NCI-H69 (cell line): Measurements from ENCODE around the gene SNX4.
A peak's percentile ranks its signal among the peaks of the same experiment; 100 is the strongest.
"Not testable (repeated sequence)": the region's sequence is repeated elsewhere in the genome, so short reads cannot be mapped to it uniquely, and the experiment has no call there.

ENCODE experiments used
- DNase-seq: peaks from one replicate; lab custom pipeline; 2025; lab: John Stamatoyannopoulos, UW

SNX4 gene

DNA sequence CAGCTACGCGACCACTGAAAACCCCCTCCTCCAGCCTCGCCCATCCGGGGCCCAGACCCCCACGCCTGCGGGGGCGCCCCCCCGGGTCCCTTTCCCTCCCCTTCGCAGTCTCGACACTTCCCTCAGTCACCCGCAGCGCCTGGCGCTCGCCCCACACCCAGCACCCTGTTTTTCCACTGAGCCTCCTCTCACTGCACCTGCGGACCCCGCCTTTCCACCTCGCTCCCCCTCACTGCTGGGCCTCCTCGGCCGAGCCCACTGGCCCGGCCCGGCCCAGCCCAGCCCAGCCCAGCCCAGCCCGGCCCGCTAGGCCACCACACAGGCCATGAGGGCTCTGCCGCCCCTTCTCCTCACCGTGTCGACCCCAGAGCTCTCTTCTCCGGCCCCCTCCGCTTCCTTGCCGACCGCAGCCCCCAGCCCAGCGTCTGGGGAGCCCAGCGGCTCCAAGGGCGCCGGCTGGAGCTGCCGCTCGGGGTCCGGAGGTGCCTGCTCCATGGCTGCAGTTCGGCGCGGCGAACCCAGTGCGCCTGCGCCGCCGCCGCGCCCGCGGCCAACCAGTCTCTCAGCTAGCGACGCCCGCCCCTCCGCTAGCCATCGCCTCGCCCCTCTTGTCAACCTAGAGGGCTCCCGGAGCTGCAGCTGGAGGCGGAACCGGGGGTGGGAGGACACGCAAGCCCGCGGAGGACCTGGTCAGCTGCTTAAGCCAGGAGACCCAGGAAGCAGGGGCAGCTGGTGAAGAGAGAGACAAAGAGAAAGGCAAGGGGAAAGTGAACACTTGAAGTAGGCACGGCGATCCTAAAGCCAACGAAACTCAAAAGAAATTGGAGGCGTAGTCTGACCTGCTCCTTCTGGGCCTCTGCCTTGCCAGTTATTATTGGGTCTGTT is at the start of gene SNX4:
SNX4 (minus strand) TSS at position 525 of the 885 bp plus-strand sequence; CDS start at position 495, 30 bp downstream.
- DNase-seq: peak; percentile 89

DNA sequence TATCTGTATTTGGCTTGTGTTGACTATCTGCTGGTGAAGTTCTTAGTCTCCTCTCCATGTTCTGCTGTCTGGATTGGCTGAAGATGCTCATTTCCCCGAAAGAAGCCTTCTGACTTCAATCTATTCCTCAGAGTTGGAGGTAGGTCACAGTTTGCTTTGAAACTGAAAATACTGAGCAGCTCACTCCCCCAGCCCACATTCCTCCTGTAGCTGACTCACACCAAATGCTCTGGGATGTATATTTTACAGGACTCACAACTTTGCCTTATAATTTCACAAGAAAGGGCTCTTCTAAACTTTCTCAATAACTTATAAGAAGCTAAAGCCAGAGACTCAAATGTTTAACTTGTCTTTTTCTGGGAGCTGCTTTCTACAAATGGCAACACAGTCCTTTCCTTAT is 36.3 kb upstream of the SNX4 start:
- no peak for DNase-seq

DNA sequence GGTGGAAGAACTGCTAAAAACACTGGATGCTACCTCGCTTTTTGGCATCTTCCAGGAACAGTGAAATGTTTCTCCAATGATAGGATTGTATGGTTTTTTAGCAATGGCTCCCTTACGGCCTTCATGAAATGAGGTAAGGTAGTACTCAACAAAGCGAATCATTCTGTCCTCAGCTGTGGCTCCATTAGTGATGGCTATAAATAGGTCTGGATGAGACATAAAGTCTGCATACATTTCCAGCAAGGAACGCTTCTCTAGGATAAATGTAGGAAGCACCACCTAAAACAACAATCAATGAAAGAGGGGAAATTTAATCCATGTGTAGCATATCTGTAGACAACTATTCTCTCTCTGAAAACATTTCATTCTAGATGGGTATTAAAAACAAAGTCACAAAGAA is 32.4 kb upstream of the SNX4 start:
- DNase-seq: no peak

DNA sequence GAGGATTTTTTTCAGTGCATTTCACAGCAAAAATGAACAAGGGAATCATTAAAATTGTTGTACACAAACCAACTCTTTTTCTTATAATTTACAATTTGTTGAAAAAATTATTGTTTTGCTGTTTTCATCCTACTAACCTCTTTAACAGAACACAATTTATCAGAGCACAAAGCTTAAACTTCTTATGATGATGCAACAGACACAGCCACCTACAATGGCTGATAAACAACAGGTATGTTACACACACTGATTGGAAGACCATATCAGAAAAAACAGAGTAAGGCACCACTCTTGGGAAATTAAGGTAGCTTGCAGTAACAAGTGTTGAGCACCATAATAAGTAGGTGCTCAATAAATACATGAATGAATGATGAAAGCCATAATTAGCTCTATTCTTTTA is 8.9 kb upstream of the SNX4 start:
- DNase-seq: no peak

GRCh38 chr3:125525153-125525552 is 5.2 kb upstream of the SNX4 start:
- DNase-seq: no peak

GRCh38 chr3:125520563-125520919 is 539 bp upstream of the SNX4 start:
- DNase-seq: not testable (repeated sequence)

GRCh38 chr3:125515421-125515820 is 4.6 kb downstream of the SNX4 start:
- no peak for DNase-seq

DNA sequence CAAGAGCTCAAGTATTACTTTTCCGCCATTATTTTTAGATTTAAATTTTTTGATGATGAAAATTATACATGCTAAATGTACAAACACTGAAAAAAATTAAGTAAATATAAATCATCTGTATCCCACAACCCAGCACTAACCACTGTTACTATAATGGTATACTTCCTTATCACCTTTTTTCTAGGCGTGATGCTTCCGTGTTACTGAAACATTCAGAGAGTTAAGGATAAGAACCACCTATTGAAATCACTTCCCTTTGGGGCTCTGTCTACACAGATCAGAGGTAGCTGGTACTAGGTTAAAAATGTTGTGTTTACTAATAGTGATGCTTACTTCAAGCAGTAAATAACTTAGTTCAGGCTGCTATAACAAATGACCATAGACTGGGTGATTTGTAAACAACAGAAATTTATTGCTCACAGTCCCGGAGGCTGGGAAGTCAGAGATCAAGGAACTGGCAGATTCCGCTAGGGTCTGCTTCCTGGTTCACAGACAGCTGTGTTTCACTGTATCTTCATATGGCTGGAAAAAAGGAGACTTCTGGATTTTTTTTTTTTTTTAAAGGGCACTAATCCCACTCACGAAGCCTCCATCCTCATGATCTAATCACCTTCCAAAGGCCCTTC is 6.4 kb downstream of the SNX4 start:
- no peak for DNase-seq

GRCh38 chr3:125512135-125512920 is 7.7 kb downstream of the SNX4 start:
- DNase-seq: peak; percentile 69

DNA sequence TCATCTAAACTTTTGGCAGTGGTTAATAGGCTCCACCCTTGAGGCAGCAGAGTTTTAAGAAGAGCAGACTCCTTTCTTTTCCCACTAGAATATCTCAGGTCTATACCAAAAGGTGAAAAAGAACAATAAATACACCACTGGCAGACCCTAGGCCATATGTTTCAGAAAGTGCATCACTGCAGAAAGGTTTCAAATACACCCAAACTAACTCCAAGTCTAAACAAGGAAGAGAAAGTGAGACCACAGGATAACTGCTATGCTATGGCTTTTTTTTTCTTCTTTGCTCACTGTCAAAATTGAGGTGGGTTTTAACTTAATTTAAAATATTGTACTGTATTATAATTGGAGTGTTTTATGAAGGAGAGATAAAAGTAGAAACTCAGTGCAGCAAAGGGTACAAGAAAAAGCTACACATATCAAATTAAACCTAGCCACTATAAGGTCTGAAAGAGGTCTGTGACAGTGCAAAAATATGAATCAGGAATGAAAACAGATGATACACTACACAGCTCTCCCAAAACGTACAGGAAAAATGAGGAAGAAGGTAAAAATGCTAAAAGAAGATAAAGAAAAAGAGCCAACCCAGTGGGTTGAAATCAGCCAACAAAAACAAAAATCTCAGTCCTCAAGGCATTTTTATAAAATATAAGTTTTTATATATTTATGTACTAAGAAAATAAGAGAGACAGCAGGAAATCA is 8.4 kb downstream of the SNX4 start:
- no peak for DNase-seq

- no peak for DNase-seq
These were observed 12.9 kb downstream of the SNX4 start for GRCh38 chr3:125507128-125507527.

GRCh38 chr3:125498630-125499029 is 21.4 kb downstream of the SNX4 start:
- DNase-seq: no peak

DNA sequence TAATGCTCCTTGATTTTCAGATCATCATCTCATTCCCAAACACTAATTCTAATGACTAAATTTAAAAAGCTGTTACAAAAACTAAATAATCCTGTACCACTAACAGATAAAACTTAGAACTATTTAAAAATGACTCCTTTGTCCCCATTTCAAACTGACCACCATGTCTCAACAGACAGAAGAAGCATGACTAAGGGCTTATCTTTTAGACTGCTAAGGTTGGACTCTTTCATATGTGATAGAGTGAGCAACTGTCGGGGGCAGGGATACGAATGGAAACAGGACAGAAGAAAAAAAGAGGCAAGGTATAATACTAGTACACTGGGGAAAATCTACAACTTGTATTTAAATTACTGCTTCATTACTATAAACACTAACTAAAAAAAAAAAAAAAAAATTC is 23.3 kb downstream of the SNX4 start:
- DNase-seq: no peak

DNA sequence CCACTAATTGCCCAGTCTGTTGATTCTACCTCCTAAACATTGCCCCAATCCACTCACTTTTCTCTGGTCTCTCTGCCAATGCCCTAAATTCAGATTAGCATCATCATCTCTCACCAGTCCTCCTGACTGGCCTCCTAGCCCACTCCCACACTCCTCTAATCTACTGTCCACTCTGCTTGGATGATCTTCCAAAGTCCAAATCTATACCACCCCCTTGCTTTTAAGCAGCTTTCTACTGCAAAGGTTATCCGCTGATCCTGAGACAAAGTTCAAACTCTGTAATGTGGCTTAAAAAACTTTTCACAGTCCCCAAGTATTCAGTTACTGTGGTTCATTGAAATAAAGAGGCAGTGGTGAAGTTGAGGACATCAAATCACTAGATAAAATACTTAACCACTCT is 37.6 kb downstream of the SNX4 start:
- no peak for DNase-seq

- DNase-seq: no peak
These were observed 38.2 kb downstream of the SNX4 start for GRCh38 chr3:125481786-125482185.

DNA sequence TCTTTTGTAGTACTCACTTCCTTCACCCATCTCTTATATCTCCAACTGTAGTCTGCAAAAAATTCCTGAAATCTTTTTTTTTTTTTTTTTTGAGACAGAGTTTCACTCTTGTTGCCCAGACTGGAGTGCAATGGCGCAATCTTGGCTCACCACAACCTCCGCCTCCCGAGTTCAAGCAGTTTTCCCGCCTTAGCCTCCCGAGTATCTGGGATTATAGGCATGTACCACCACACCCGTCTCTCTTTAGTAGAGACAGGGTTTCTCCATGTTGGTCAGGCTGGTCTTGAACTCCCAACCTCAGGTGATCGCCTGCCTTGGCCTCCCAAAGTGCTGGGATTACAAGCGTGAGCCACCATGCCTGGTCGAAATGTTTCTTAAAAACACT is 38.6 kb downstream of the SNX4 start:
- not testable (repeated sequence) for DNase-seq

GRCh38 chr3:125480656-125481374 is 39.2 kb downstream of the SNX4 start:
- DNase-seq: no peak

DNA sequence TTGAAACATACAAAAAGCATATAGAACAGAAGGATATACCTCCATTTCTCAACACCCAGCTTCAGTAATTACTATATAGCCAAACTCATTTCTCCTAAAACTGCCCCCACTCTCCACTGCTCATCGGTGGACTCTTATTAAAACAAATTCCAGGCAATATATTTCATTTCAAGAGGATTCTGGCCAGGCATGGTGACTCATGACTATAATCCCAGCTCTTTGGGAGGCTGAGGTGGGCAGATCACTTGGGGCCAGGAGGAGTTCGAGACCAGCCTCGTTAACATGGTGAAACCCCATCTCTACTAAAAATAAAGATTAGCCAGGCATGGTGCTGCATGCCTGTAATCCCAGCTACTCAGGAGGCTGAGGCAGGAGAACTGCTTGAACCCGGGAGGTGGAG is 40.9 kb downstream of the SNX4 start:
- no peak for DNase-seq

DNA sequence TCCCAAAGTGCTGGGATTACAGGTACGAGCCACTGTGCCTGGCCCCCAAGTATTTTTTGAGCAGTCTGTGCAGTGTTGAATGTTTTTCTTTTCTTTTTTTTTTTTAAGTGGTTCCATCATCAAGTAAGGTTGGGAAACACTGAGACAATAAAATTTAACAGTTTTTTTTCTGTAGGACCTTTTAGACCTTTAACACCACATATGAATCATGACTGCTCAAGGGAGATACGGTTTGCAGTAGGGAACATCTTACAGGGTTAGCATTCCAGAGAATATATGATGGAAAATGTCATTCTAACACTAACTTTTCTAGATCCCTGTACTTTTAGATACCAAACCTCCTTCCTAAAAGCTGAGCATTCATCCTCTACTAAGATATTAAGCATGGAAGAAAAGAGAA is 41.7 kb downstream of the SNX4 start:
- DNase-seq: no peak

DNA sequence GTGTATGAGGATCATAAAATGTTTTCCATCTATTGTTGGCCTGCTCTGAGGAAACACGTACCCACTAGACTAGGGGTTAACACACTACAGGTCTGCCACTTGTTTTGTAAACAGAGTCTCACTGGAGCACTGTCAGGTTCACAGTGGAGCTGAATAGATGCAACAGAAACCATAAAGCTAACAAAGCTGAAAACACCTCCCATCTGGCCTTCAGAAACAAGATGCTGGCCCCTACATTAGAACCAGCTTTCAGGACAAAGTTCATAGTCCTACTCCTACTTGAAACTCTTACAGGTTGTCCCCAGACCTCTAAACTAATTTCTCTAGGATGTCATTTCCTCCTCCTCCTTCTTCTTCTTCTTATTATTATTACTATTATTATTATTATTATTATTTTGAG is 42.3 kb downstream of the SNX4 start:
- no peak for DNase-seq

DNA sequence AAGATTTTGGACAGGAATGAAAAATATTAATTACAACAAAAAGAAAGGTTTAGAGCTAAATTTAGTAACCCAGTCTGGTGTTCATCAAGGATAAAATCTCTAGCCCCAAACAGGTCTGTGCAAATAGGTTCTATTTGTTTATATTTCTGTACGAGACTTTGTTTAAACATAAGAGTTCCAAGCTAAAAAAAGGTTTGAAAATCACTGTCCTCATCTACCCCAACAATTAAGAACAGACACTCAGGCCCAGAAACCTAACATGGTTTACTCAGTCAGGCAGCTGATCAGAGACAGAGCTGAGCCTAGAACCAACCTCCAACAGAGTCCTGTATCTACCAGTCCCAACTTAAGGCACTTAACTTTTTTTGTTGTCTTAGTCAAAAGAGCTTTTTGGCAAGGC is 49.3 kb downstream of the SNX4 start:
- no peak for DNase-seq
